GM12872 (cell line): ENCODE data around the gene SETBP1.

ENCODE experiments used
- CTCF ChIP-seq: IDR thresholded peaks from 3 replicates; pipeline ENCODE4 v1.5.1; 2011; ENCODE audit warnings: low read depth, mild to moderate bottlenecking, low read length, moderate library complexity; ENCODE audit not compliant: insufficient read depth

SETBP1 gene

GRCh38 chr18:44958040-44958439, 277.4 kb downstream of the SETBP1 start:
- TF ChIP-seq CTCF, result no peak

GRCh38 chr18:44958455-44958854, 277.8 kb downstream of the SETBP1 start:
- TF ChIP-seq CTCF, result no peak

- TF ChIP-seq CTCF, result no peak
These were observed 278.3 kb downstream of the SETBP1 start for GRCh38 chr18:44959013-44959412.

GRCh38 chr18:44960580-44960979, 279.9 kb downstream of the SETBP1 start:
- no peak for TF ChIP-seq CTCF

- TF ChIP-seq CTCF, result no peak
These were observed 280.8 kb downstream of the SETBP1 start for GRCh38 chr18:44961288-44961995.

- no peak for TF ChIP-seq CTCF
These were observed 286.9 kb downstream of the SETBP1 start for GRCh38 chr18:44967599-44967998.

- TF ChIP-seq CTCF, result no peak
These were observed 287.6 kb downstream of the SETBP1 start for GRCh38 chr18:44968336-44968735.
